Mammary epithelial cell (primary cell): ENCODE measurements around the gene UNC5CL.

Experiments used
- CTCF ChIP-seq, 2 donors: IDR thresholded peaks in 1 of 2; conservative IDR thresholded peaks in 1 of 2; 2 replicates each; pipeline ENCODE4 v1.5.1; 2011 to 2012; ENCODE audit warnings: inconsistent platforms in 2 of 2, low read length in 2 of 2, mild to moderate bottlenecking in 2 of 2, control low read depth in 1 of 2, low read depth in 1 of 2; ENCODE audit not compliant: insufficient read depth in 1 of 2; ENCODE audit errors: extremely low read depth in 1 of 2
- EZH2 ChIP-seq: IDR thresholded peaks from 2 replicates; pipeline ENCODE4 v1.6.1; 2012; ENCODE audit warnings: low read length, inconsistent platforms, borderline replicate concordance

- peak; percentile 87 to 93 for TF ChIP-seq CTCF (conservative IDR thresholded peaks at IDR 0.05 in 1 of 2, IDR thresholded peaks at IDR 0.05 in 1 of 2; ENCODE audit: extremely low read depth in 1 of 2, insufficient read depth in 1 of 2, low read depth in 1 of 2, low read length in 2 of 2)
- no peak for TF ChIP-seq EZH2
Measured at GRCh38 chr6:41039060-41039998, at the start of gene UNC5CL.
